ENCODE measurements around the gene RPS6KB1.

DNA sequence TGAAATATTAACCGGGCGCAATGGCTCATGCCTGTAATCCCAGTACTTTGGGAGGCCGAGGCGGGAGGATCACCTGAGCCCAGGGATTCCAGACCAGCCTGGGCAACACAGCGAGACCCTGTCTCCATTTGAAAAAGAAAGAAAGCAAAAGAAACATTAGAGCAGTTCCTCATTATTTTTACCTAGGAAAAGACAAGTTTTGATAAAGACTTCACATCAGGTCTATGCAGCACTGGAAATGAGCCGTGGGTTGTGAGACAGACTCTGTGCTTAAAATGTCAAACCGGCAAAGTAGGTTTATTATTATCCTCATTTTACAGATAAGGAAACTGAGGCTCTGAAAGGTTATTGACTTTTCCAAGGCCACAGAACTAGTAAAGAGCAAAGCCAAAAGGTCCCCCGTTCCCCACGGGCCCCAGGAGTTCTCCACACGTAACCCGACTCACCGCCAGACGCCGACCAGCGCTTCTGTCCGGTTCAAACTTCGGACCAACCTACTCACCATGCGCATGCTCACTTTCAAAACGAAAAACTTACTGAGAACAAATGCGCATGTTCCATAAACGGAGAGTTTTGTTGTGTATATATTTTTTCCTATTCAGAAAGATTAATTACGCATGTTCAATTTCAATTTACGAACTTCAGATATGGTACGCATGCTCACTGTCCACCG, 534 bp upstream of the RPS6KB1 start:
- TF ChIP-seq ZFP30 (CRISPR knock-in tag; IDR thresholded peaks at IDR 0.05) (no peak), ZFP3 (CRISPR knock-in tag; IDR thresholded peaks at IDR 0.05) (no peak), BACH2 (CRISPR knock-in tag; IDR thresholded peaks at IDR 0.05; ENCODE audit: borderline replicate concordance) (no peak), OSR1 (CRISPR knock-in tag; IDR thresholded peaks at IDR 0.05) (no peak), ISL1 (CRISPR knock-in tag; IDR thresholded peaks at IDR 0.05) (no peak), ZNF565 (CRISPR knock-in tag; conservative IDR thresholded peaks at IDR 0.05; ENCODE audit: low read depth) (no peak), ARNTL (CRISPR knock-in tag; IDR thresholded peaks at IDR 0.05; ENCODE audit: borderline replicate concordance, low read depth) (no peak), RARB (CRISPR knock-in tag; IDR thresholded peaks at IDR 0.05) (no peak), ZC3H10 (CRISPR knock-in tag; IDR thresholded peaks at IDR 0.05) (no peak), TCF4 (CRISPR knock-in tag; IDR thresholded peaks at IDR 0.05; ENCODE audit: borderline replicate concordance) (no peak)
- TF ChIP-seq, protein P1, sequence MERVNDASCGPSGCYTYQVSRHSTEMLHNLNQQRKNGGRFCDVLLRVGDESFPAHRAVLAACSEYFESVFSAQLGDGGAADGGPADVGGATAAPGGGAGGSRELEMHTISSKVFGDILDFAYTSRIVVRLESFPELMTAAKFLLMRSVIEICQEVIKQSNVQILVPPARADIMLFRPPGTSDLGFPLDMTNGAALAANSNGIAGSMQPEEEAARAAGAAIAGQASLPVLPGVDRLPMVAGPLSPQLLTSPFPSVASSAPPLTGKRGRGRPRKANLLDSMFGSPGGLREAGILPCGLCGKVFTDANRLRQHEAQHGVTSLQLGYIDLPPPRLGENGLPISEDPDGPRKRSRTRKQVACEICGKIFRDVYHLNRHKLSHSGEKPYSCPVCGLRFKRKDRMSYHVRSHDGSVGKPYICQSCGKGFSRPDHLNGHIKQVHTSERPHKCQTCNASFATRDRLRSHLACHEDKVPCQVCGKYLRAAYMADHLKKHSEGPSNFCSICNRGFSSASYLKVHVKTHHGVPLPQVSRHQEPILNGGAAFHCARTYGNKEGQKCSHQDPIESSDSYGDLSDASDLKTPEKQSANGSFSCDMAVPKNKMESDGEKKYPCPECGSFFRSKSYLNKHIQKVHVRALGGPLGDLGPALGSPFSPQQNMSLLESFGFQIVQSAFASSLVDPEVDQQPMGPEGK (CRISPR knock-in tag; IDR thresholded peaks at IDR 0.05; ENCODE audit: borderline replicate concordance), result no peak
- TF ChIP-seq, protein P2, sequence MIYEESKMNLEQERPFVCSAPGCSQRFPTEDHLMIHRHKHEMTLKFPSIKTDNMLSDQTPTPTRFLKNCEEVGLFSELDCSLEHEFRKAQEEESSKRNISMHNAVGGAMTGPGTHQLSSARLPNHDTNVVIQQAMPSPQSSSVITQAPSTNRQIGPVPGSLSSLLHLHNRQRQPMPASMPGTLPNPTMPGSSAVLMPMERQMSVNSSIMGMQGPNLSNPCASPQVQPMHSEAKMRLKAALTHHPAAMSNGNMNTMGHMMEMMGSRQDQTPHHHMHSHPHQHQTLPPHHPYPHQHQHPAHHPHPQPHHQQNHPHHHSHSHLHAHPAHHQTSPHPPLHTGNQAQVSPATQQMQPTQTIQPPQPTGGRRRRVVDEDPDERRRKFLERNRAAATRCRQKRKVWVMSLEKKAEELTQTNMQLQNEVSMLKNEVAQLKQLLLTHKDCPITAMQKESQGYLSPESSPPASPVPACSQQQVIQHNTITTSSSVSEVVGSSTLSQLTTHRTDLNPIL (CRISPR knock-in tag; IDR thresholded peaks at IDR 0.05; ENCODE audit: low read depth), result no peak
- TF ChIP-seq, protein P3, sequence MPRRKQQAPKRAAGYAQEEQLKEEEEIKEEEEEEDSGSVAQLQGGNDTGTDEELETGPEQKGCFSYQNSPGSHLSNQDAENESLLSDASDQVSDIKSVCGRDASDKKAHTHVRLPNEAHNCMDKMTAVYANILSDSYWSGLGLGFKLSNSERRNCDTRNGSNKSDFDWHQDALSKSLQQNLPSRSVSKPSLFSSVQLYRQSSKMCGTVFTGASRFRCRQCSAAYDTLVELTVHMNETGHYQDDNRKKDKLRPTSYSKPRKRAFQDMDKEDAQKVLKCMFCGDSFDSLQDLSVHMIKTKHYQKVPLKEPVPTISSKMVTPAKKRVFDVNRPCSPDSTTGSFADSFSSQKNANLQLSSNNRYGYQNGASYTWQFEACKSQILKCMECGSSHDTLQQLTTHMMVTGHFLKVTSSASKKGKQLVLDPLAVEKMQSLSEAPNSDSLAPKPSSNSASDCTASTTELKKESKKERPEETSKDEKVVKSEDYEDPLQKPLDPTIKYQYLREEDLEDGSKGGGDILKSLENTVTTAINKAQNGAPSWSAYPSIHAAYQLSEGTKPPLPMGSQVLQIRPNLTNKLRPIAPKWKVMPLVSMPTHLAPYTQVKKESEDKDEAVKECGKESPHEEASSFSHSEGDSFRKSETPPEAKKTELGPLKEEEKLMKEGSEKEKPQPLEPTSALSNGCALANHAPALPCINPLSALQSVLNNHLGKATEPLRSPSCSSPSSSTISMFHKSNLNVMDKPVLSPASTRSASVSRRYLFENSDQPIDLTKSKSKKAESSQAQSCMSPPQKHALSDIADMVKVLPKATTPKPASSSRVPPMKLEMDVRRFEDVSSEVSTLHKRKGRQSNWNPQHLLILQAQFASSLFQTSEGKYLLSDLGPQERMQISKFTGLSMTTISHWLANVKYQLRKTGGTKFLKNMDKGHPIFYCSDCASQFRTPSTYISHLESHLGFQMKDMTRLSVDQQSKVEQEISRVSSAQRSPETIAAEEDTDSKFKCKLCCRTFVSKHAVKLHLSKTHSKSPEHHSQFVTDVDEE (CRISPR knock-in tag; IDR thresholded peaks at IDR 0.05), result no peak
